Measurements from ENCODE around the gene SMC2.

SMC2 gene

DNA sequence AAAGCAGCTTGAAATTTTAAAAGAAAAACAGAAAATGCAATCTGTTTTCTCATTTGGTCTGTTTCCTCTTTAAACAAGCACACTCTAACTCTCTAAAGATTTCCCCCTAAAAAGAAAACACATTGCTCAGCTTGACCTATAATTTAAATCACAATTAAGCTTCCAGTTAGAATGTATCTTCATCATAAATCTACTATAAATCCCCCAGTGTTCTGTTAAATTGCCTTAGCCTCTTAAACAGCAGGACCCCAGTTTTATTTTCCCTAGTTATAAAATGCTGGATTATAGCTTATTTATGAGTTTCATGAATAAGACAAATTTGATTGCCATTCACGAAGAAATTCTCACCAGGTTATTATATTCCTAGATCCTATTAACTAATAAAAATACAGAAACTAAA, 8.6 kb upstream of the SMC2 start:
- peaks cover 41% of the 10 kb centered on the region for H3K9me3 Mint-ChIP-seq
- H3K27me3 Mint-ChIP-seq (ENCODE audit: low read depth, poor library complexity): no peaks in the 10 kb centered on the region
- no peak overlapping the region for H3K4me3 Mint-ChIP-seq
- H3K4me1 Mint-ChIP-seq: peaks cover 25% of the 10 kb centered on the region
- H3K27ac Mint-ChIP-seq: no peak overlapping the region
- no peak for TF ChIP-seq CTCF (IDR thresholded peaks at IDR 0.05)
- peaks cover 8% of the 10 kb centered on the region for H3K36me3 Mint-ChIP-seq (ENCODE audit: low read depth)
- DNase-seq: no peak

DNA sequence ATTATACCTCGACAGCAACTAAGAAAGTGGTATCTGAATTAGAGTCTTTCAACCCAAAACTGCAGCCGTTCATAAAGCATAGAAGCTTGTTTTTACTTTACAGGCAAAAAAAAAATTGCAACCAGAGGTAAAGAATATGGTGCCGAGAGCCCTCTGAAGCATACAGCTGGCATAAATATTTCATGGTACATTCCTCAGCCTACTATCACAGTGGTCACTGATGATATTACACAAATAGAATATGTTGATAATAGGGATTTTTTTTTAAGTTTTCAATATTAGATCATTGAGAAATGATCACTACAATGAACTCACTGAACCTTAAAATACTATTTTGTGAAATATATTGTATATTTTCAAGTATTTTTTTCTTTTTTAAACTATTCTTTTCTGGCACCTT, 6.2 kb upstream of the SMC2 start:
- H3K27me3 Mint-ChIP-seq (ENCODE audit: low read depth, poor library complexity): no peaks in the 10 kb centered on the region
- H3K27ac Mint-ChIP-seq: no peak overlapping the region
- H3K36me3 Mint-ChIP-seq (ENCODE audit: low read depth): peaks cover 19% of the 10 kb centered on the region
- peaks cover 46% of the 10 kb centered on the region for H3K4me1 Mint-ChIP-seq
- peaks cover 17% of the 10 kb centered on the region for H3K9me3 Mint-ChIP-seq
- no peak for DNase-seq
- no peak overlapping the region for H3K4me3 Mint-ChIP-seq
- no peak for TF ChIP-seq CTCF (IDR thresholded peaks at IDR 0.05)

DNA sequence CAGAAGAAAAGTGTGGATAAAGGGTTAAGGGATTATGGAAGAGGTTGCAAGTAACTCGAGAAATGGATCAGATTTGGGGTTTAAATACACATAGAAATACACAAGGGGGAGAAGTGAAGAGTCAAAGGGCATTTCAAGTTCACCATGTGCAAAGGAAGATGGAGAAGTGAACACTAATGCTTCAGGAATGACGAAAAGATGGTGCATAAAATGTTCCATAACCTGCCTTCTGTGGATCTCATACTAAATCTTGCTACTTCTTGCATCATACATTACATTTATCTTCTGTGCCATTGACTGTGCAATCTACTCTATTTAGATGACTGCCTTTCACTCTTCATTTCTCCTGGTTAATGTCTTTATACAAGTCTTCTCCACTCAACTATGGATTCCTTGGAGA, 5.7 kb upstream of the SMC2 start:
- Mint-ChIP-seq H3K4me1 (peaks cover 50% of the 10 kb centered on the region), H3K4me3 (no peak overlapping the region), H3K36me3 (ENCODE audit: low read depth) (peaks cover 19% of the 10 kb centered on the region), H3K27me3 (ENCODE audit: low read depth, poor library complexity) (no peaks in the 10 kb centered on the region), H3K9me3 (peaks cover 12% of the 10 kb centered on the region), H3K27ac (no peak overlapping the region)
- DNase-seq: no peak
- TF ChIP-seq CTCF (IDR thresholded peaks at IDR 0.05): no peak

DNA sequence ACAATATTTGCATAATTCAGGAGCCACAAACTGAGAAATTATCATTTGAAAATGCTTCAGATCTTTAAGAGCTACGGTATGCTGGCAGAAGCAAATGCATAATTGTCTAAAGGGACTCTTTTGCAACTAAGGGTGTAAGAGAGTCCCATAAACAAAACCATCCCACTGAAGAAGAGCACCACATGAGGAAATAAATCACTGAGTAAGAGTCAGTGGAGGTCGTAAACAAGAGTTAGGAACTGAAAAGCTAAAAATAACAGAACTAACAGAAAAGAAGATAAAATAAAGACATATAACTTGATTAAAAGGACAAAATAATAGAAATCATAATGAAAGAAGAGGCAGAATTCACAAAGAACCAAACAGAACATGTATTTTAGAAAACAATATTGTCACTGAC, 3.5 kb upstream of the SMC2 start:
- Mint-ChIP-seq H3K4me3 (peak overlapping the region; percentile 59), H3K27me3 (ENCODE audit: low read depth, poor library complexity) (no peaks in the 10 kb centered on the region)

DNA sequence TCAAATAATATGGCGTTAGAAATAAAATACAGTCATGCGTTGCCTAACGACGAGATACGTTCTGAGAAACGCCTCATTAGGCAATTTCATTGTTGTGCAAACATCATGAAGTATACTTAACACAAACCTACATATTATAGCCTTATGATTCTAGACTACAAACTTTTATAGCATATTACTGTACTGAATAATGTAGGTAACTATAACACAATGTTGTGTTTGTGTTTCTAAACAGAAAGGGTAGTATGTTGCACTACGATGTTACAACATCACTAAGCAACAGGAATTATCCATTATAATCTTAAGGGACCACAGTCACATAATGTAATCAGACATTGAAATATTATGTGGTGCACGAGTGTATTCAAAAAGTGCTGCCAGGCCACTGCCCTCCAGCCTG, 3.0 kb upstream of the SMC2 start:
- TF ChIP-seq CTCF (IDR thresholded peaks at IDR 0.05): no peak
- Mint-ChIP-seq H3K27me3 (ENCODE audit: low read depth, poor library complexity) (no peaks in the 10 kb centered on the region), H3K4me3 (peak overlapping the region; percentile 93), H3K4me1 (peaks cover 57% of the 10 kb centered on the region), H3K36me3 (ENCODE audit: low read depth) (peaks cover 19% of the 10 kb centered on the region), H3K9me3 (peaks cover 9% of the 10 kb centered on the region), H3K27ac (peak overlapping the region; percentile 91)
- no peak for DNase-seq

More for the DNA sequence above, 3.5 kb upstream of the SMC2 start:
- no peak for DNase-seq
- H3K4me1 Mint-ChIP-seq: peaks cover 57% of the 10 kb centered on the region
- H3K36me3 Mint-ChIP-seq (ENCODE audit: low read depth): peaks cover 19% of the 10 kb centered on the region
- H3K27ac Mint-ChIP-seq: peak overlapping the region; percentile 29
- peaks cover 9% of the 10 kb centered on the region for H3K9me3 Mint-ChIP-seq
- no peak for TF ChIP-seq CTCF (IDR thresholded peaks at IDR 0.05)

DNA sequence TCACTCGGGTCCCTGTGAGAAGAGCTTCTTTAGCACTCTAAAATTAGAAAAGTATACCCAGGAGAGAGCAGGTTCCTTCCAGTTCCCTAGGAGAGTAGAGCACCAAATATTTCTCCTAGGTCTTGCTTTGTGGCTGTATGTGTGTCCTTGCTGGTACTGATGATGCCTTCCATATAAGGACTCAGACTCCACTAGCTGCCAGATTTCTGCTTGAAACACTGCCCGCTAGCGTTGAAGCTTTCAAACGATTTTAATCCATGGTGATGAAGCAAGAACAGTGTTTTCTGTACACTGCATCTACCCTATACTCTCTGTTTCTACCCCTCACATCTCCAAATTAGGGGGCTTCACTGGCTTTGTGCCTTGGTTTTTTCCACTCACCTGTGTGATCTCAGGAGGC, 2.4 kb upstream of the SMC2 start:
- DNase-seq: no peak
- Mint-ChIP-seq H3K27ac (peak overlapping the region; percentile 91), H3K4me3 (peak overlapping the region; percentile 93), H3K9me3 (peaks cover 9% of the 10 kb centered on the region), H3K36me3 (ENCODE audit: low read depth) (peaks cover 21% of the 10 kb centered on the region), H3K4me1 (peaks cover 62% of the 10 kb centered on the region), H3K27me3 (ENCODE audit: low read depth, poor library complexity) (no peaks in the 10 kb centered on the region)
- TF ChIP-seq CTCF (IDR thresholded peaks at IDR 0.05): no peak
